Osteocyte (in vitro differentiated cells): ENCODE data around the gene GNPTG. TPM values are rescaled to one million over a fixed set of nuclear protein-coding genes. Genes with fewer than 3 reads are reported as not detected.

Source experiments
- DNase-seq: peaks from one replicate; pipeline ENCODE4 v3.0.0; 2021; ENCODE audit warnings: mixed read lengths; ENCODE audit not compliant: unreplicated experiment; ENCODE audit errors: extremely low spot score
- H3K27ac Mint-ChIP-seq: one replicate; pipeline ENCODE4 v1.8.0; 2021; ENCODE audit warnings: mild to moderate bottlenecking, mixed read lengths; ENCODE audit not compliant: unreplicated experiment
- H3K27me3 Mint-ChIP-seq: one replicate; pipeline ENCODE4 v1.8.0; 2021; ENCODE audit warnings: mixed read lengths; ENCODE audit not compliant: unreplicated experiment
- H3K36me3 Mint-ChIP-seq: one replicate; pipeline ENCODE4 v1.8.0; 2021; ENCODE audit warnings: mixed read lengths; ENCODE audit not compliant: unreplicated experiment
- H3K4me1 Mint-ChIP-seq: one replicate; pipeline ENCODE4 v1.8.0; 2021; ENCODE audit warnings: mixed read lengths; ENCODE audit not compliant: unreplicated experiment
- H3K4me3 Mint-ChIP-seq: one replicate; pipeline ENCODE4 v1.8.0; 2021; ENCODE audit warnings: mild to moderate bottlenecking, moderate library complexity, mixed read lengths; ENCODE audit not compliant: unreplicated experiment
- H3K9me3 Mint-ChIP-seq: one replicate; pipeline ENCODE4 v1.8.0; 2021; ENCODE audit warnings: mixed read lengths; ENCODE audit not compliant: unreplicated experiment
- total RNA-seq: library from RNA; stranded (reverse); gene quantifications from 2 replicates; pipeline ENCODE4 v1.2.1, GENCODE V29; 2021
- TF ChIP-seq, protein P1 (sequence below): fragments of 200-600 bp; sonication (generic); IDR thresholded peaks from 2 replicates; pipeline ENCODE4 v1.5.0; 2021; ENCODE audit warnings: antibody characterized with exemption, mild to moderate bottlenecking, moderate library complexity

Gene GNPTG
- total RNA-seq, 1 donor from 2014 or later = 94.3 TPM

DNA sequence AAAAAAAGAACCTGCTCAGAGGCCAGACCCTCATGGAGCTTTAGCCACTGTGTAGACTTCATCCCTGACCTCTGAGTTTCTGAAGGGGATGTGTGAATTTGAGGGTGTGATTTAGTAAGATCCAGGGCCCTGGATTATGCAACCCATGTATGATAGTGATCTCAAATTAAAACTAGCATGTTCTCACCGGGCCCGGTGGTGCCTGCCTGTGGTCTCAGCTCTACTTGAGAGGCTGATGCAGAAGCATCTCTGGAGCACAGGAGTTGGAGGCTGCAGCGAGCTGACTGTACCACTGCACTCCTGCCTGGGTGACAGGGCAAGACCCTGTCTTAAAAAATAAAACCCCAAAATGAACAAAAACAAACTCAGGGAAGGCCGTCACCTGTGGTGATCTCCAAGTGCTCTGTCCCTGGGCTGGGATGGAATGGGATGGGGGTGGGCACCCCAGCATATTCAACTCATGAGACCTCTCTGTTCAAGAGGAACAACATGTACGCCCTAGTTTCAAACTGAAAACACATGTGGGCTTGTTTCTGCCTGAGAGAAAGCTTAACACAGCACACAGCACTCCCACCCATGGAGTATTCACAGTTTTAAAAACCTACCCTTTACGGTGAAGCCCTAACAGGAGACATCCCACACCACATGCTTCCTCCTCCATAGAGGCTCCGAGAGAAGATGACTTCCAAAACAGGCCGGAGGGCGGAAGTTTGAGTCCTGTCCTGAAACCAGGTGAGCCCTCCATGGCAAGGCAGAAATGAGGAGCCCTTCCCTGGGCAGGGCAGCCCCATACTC is 30.1 kb downstream of the GNPTG start:
- Mint-ChIP-seq H3K9me3 (no peaks in the 10 kb centered on the region), H3K4me3 (no peak overlapping the region), H3K4me1 (peaks cover 20% of the 10 kb centered on the region), H3K36me3 (peaks cover 14% of the 10 kb centered on the region), H3K27me3 (no peaks in the 10 kb centered on the region), H3K27ac (no peak overlapping the region)
- no peak for DNase-seq
- TF ChIP-seq, protein P1, sequence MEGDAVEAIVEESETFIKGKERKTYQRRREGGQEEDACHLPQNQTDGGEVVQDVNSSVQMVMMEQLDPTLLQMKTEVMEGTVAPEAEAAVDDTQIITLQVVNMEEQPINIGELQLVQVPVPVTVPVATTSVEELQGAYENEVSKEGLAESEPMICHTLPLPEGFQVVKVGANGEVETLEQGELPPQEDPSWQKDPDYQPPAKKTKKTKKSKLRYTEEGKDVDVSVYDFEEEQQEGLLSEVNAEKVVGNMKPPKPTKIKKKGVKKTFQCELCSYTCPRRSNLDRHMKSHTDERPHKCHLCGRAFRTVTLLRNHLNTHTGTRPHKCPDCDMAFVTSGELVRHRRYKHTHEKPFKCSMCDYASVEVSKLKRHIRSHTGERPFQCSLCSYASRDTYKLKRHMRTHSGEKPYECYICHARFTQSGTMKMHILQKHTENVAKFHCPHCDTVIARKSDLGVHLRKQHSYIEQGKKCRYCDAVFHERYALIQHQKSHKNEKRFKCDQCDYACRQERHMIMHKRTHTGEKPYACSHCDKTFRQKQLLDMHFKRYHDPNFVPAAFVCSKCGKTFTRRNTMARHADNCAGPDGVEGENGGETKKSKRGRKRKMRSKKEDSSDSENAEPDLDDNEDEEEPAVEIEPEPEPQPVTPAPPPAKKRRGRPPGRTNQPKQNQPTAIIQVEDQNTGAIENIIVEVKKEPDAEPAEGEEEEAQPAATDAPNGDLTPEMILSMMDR = no peak

DNA sequence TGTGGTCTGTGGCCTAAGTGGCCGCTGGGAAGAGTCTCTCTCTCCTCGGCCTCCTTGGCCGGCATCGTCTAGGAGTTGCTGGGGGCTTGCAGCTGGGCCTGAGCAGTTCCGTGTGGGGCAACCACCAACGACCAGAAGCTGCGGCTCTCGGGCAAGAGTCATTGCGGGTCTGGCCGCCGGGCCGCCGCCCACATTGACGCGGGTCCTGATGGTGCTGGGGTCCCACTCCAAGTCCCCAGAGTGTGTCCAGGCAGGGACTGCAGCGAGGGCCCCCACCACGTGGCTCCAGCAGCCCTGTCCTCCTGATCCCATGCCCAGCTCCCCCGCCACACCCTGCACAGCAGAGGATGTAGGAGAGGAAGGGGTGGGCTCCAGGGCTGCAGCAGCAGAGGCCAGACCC is 31.8 kb downstream of the GNPTG start:
- no peak for DNase-seq
- Mint-ChIP-seq H3K36me3 (peaks cover 11% of the 10 kb centered on the region), H3K9me3 (no peaks in the 10 kb centered on the region), H3K27ac (no peak overlapping the region), H3K4me3 (no peak overlapping the region), H3K4me1 (peaks cover 10% of the 10 kb centered on the region), H3K27me3 (no peaks in the 10 kb centered on the region)
- TF ChIP-seq, protein P1 = no peak

DNA sequence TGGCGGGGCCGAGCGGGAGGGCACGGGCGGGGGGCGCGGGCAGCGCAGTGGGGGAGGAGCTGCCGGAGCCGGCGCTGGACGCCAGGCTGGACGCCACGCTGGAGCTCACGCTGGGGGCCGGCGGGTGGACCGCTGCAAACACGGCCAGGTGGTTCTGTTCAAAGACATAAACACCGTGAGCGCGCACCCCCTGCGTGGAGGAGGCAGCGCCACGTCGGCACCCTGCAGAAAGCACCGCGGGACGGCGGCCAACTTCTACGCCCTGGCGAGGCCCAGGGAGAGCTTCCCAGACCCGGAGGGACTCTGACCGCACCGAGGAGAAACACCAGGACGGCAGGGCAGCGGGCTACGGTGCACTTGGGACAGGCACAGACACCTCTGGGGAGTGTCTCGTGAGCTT is 33.5 kb downstream of the GNPTG start:
- Mint-ChIP-seq H3K9me3 (no peaks in the 10 kb centered on the region), H3K4me3 (no peak overlapping the region), H3K4me1 (peaks cover 2% of the 10 kb centered on the region), H3K27me3 (no peaks in the 10 kb centered on the region), H3K36me3 (peaks cover 13% of the 10 kb centered on the region), H3K27ac (no peak overlapping the region)
- DNase-seq = no peak
- TF ChIP-seq, protein P1 = no peak

DNA sequence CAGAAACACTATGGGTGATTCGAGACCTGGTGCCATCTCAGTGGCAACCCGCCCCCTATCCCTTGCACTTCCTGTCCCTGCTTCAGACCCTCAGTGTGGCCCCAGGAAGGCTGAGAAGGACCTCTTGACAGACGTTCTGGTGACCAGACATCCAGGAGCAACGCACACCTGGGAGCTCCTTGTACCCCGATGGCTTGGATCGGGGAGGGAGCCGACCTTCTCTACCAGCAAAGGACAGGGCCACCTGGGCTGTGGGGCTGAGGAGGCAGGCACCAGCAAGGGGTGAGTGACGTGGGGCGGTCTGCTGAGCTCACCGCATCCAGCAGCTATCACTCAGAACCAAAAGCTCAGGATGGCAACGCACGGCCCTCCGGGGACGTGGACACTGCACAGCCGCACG is 35.6 kb downstream of the GNPTG start:
- Mint-ChIP-seq H3K4me1 (no peaks in the 10 kb centered on the region), H3K36me3 (peaks cover 13% of the 10 kb centered on the region), H3K9me3 (no peaks in the 10 kb centered on the region), H3K27me3 (no peaks in the 10 kb centered on the region), H3K4me3 (no peak overlapping the region), H3K27ac (no peak overlapping the region)
- DNase-seq = no peak
- TF ChIP-seq, protein P1 = no peak

DNA sequence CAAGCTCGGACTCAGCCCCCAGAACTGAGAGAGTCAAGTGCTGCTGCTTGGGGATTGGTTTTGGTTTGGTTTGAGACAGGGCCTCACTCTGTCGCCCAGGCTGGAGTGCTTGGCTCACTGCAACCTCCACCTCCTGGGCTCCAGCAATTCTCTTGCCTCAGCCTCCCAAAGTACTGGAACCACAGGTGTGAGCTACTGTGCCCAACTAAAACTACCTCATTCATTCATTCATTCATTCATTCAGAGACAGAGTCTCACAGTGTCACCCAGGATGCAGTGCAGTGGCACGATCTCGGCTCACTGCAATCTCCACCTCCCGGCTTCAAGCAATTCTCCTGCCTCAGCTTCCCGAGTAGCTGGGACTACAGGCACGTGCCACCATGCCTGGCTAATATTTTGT is 38.0 kb downstream of the GNPTG start:
- Mint-ChIP-seq H3K27me3 (no peaks in the 10 kb centered on the region), H3K4me3 (no peak overlapping the region), H3K9me3 (no peaks in the 10 kb centered on the region), H3K27ac (no peak overlapping the region), H3K36me3 (peaks cover 18% of the 10 kb centered on the region), H3K4me1 (no peaks in the 10 kb centered on the region)
- no peak for DNase-seq
- TF ChIP-seq, protein P1 = no peak
